HuH-7 (cell line): ENCODE results near the gene REEP6.
"Not testable (repeated sequence)": the region's sequence is repeated elsewhere in the genome, so short reads cannot be mapped to it uniquely, and the experiment has no call there.

Source experiments
- DNase-seq: peaks from one replicate; pipeline ENCODE4 v3.0.0; 2011; ENCODE audit warnings: low spot score

Gene REEP6

DNA sequence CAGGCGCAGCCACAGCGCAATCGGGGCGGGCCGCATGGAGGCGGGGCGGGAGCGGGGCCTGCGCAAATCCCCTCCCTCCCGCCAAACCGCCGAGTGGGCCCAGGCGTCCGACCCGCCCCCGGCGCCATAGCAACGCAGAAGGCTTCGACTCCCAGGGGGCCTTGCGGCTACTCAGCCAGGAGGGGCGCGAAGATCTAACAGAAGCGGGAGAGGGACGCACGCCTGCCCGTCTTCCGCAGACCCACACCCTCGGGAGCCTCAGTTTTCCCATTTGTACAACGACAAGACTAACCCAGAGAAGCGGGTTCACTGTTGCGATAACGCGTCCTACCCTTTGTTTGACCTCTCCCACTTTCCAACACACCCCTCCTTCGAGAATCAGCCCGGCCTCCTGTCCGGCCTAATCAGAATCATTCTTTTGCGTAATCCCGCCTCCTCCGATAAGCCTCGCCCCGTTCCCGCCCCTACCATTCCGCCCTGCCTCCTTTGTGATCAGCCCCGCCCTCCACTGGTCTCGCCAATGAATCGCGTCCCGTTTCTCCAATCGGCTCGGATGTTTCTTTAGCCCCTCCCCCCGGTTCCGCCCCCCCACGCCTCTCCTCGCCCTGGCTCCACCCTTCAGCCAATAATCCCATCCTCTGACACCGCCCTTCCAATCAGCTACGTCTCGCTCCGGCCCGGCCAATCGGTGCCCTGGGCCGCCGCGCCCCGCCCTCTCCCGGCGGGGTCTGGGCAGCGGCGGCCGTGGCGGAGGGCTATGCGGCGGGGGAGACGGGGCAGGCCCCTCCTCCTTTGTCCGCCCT, 469 bp upstream of the REEP6 start, which contains the start of gene PCSK4:
Gene PCSK4 (minus strand): TSS at position 40 of the 803 bp plus-strand sequence. CDS start 4 bp downstream, at position 36.
- peak; percentile 91 for DNase-seq

DNA sequence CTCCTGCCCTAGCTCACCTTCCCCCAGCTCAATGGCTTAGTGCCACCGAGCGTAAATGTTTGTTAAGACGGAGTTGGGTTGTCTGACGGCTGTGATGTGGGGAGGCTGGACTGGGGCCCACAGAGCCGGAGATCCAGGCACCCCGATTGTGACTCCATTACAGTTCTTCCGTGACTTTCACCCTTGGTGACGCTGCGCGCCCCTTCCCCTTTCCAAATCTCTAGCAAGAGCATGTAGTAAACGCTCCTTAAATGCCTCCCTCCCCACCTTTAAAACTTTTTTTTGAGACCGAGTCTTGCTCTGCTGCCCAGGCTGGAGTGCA, 829 bp downstream of the REEP6 start:
- DNase-seq = no peak

DNA sequence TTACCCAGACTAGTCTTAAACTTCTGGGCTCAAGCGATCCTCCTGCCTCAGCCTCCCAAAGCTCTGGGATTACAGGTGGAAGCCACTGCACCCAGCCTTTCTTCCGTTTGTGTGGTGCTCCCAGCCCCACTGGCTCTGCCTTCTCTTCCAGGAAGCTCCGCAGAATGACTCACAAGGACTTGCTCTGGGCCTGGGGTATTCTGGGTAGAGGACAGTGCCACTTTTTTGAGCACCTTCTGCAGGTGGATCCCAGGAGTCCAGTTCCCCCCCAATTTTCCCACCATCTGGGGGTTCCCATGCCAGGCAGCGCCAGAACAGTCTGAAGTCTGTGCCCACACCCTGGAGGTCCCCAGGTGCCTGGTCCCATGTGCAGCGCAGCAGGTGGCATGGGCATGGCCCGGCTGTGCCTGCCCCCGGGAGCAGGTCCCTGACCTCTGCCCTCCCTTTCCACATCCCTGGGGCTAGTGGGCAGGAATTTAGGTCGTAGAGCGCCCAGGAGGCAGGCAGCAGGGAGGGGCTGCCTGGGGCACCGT, 1.6 kb downstream of the REEP6 start:
- no peak for DNase-seq

DNA sequence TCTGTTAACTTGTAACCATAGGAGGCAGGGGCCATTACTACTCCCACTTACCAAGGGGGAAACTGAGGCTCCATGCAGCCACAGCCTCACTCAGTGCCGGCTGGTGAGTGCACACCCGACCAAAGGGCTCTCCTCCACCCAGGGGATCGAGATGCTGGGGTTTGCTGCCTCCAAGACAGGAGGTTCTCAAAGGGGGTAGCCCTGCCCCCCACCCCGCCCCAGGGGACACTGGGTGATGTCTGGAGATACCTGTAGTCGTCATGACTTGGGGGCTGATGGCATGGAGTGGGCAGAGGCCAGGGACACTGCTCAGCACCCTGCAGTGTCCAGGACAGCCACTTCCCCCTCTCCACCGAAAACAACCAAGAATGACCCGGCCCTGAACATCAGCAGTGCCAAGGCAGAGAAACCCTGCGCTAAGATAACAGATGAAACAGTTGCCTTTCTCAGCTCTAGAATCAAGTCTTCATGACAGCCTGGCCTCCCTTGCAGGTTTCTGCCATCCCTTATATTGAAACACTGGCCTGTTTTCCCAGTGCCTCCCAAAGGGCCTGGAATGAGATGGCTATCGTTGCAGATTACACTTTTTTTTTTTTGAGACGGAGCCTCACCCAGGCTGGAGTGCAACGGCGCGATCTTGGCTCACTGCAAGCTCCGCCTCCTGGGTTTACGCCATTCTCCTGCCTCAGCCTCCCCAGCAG, 3.3 kb downstream of the REEP6 start:
- DNase-seq = no peak

DNA sequence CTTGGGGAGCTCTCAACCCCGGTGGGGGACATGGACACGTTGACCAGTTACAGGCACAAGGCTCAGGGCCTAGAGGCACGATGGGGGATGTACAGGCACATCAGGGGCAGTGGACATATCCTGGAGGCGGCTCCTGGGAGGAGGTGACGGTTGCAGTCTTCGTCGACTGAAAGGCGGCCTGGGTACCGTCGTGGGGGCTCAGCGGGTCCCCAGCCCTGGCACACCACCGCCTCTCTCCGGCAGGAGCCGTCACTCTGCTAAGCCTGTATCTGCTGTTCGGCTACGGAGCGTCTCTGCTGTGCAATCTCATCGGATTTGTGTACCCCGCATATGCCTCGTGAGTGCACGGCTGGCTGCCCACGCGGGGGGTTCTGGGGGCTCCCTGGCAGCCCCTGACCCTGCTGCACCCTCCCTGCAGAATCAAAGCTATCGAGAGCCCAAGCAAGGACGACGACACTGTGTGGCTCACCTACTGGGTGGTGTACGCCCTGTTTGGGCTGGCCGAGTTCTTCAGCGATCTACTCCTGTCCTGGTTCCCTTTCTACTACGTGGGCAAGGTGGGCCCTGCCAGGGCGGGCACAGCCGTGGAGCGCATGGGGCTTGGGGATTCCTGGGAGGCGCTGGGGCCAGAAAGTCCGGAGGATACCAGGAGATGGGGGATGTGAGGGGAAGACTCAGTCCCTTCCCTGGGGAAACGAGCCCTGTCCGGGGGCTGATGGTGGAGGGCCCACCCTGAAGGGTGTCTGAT, 4.2 kb downstream of the REEP6 start:
- DNase-seq = no peak

DNA sequence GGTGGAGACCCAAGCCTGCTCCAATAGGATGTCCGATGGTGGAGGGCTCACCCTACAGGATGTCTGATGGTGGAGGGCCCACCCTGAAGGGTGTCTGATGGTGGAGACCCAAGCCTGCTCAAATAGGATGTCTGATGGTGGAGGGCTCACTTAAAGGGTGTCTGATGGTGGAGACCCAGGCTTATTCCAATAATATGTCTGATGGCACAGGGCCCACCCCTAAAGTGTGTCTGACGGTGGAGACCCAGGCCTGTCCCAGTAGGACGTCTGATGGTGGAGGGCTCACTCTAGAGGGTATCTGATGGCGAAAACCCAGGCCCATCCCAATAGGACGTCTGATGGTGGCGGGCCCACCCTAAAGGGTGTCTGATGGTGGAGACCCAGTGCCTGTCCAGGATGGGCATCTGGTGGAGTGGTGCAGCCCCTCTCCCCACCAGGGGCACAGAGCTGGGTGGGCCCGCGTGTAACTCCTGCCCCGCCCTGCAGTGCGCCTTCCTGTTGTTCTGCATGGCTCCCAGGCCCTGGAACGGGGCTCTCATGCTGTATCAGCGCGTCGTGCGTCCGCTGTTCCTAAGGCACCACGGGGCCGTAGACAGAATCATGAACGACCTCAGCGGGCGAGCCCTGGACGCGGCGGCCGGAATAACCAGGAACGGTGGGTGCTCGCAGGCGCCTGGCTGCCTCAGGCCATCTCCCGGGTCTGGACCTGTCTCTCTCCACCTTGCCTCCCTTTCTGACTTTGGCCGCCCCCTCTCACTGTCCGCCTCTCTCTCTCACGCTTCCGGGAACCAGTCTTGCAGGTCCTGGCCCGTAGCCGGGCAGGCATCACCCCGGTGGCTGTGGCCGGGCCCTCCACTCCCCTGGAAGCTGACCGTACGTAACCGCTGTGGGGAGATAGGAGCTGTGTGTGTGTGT, 5.1 kb downstream of the REEP6 start:
- no peak for DNase-seq

DNA sequence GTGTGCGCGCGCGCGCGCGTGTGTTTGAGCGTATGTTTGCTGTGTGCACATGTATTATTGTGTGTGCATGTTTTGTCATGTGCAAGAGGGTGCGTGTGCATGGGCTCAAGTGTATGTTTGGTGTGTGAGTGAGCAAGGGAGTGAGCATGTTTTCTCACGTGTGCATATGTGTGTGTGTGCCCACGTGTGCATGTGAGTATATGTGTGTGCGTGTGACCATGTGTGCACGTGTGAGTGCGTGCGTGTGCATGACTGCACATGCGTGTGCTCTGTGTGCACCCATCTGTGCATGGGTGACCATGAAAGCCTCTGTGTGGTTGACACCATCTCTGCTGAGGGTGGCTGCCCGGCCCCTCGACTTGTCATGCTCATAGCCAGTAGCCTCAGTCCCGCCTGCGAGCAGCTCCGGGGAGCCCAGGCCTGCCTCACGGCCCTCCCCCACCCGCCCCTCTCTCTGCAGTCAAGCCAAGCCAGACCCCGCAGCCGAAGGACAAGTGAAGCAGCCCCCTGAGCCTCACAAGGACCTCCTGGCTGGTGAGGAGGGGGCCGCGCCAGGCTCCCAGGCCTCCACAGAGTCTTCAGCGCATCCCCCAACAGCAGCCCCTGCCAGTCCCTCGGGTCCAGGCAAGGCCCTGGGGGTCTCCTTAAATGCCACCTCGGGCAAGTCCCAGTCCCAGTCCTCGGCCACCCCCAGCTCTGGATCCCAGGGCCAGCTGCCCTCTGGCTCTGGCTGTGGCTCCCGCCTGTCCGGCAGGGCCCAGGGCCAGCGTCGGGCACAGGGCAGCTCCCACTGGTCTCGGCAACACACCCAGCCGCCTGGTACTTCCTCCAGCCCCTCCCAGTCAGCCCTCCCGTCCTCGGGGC, 6.0 kb downstream of the REEP6 start:
- no peak for DNase-seq

DNA sequence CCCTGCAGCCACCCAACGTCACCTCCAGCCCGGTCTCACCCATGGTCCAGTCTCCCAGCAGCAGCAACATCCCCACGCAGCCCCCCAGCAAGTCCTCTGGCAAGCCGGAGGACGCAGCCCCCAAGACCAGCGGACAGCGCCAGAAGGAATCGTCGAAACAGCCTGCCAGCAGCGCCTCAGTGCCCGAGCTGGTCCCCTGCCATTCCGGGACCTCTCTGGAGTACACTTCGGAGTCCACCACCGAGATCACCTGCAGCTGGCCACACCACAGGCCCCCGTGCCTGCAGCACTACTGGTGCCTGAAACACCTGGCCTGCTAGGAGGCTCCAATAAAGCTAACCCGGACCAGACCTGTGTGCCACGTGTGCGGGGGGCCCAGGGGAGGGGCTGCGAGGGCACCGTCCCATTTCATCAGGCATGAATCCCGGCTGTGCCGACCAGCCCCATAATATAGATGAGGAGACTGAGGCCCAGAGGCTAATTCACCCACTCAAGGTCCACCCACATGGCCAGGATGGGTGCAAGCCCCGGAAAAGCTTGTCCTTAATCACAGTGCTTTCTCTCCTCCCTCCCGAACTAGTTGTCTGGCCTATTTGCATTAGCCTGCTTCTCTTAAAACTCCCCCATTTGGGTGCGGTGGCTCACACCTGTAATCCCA, 6.7 kb downstream of the REEP6 start:
- no peak for DNase-seq

DNA sequence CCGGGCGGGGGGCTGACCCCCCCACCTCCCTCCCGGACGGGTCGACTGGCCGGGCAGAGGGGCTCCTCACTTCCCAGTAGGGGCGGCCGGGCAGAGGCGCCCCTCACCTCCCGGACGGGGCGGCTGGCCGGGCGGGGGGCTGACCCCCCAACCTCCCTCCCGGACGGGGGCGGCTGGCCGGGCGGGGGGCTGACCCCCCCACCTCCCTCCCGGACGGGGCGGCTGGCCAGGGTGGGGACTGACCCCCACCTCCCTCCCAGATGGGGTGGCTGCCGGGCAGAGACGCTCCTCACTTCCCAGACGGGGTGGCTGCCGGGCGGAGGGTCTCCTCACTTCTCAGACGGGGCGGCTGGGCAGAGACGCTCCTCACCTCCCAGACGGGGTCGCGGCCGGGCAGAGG, 8.2 kb downstream of the REEP6 start:
- DNase-seq = not testable (repeated sequence)

DNA sequence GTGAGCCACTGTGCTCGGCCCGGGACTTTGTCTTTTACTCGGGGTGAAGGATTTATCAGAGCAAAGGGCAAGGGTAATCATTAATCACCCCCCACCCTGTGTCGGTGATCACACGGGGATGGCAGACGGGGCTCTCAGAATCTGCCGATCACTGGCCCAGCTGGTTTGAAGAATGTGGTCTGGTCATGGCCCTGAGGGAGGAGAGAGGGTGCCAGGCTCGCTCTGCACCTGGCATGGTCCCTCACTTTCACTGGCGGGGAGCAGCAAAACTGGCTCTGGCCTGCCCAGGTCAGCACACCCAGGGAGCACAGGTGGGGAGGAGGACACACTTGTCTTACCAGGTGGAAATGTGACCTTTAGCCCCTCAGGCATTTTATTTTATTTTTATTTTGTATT, 10.2 kb downstream of the REEP6 start:
- no peak for DNase-seq

DNA sequence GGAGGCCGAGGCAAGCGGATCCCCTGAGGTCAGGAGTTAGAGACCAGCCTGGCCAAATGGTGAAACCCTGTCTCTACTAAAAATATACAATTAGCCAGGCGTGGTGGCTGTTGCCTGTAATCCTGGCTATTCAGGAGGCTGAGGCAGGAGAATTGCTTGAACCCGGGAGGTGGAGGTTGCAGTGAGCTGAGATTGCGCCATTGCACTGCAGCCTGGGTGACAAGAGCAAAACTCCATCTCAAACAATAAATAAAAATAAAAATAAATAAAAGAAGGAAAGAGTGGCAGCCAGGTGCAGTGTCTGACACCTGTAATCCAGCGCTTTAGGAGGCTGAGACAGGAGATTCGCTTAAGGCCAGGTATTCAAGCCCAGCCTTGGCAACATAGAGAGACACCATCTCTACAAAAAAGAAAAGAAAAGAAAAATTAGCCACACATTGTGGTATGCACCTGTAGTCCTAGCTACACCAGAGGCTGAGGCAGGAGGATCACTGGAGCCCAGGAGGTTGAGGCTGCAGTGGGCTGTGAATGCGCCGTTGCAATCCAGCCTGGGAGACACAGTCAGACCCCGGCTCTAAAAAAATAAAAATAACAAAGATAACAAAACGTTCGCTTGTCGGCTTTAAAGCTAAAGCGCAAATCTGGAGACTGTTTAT, 11.6 kb downstream of the REEP6 start:
- no peak for DNase-seq

DNA sequence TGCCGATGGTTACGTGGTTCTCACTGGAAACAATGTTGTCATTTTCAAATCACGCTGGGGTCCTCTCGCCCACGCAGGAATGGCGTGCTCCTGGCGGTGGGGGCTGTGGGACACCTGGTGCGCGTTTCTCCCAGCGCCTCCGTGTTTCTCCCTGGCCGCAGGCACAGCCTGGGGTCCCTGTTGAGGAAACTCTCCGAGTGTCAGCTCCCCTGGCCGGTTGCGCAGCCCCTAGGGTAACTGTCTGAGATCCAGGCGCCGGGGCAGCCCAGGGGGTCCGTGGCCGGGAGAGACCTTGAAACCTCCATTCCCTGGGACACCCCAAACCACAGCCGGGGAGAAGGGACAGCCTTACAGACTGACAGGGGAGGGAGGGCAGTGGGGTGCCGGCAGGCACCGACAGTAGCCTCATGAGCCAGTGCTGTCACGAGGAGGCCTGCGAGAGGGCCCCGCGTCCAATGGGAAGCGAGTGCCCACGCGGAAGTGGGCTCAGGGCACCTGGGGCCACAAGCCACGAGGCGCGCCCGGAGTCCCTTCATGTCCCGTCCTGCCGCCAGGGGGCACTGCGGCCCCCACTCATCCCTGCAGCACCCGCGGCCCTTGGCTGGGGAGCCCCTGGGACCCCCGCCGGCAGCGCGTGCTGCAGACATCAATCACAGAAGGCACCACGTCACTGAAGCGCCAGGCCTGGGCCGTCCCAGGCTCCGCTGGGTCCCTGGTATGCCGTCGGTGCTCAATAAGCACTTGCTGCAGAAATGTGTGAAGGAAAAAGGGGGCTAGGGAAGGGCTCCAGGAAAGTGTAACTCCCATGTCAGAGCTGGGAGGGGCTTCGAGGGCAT, 12.3 kb downstream of the REEP6 start:
- peak; percentile 49 for DNase-seq

DNA sequence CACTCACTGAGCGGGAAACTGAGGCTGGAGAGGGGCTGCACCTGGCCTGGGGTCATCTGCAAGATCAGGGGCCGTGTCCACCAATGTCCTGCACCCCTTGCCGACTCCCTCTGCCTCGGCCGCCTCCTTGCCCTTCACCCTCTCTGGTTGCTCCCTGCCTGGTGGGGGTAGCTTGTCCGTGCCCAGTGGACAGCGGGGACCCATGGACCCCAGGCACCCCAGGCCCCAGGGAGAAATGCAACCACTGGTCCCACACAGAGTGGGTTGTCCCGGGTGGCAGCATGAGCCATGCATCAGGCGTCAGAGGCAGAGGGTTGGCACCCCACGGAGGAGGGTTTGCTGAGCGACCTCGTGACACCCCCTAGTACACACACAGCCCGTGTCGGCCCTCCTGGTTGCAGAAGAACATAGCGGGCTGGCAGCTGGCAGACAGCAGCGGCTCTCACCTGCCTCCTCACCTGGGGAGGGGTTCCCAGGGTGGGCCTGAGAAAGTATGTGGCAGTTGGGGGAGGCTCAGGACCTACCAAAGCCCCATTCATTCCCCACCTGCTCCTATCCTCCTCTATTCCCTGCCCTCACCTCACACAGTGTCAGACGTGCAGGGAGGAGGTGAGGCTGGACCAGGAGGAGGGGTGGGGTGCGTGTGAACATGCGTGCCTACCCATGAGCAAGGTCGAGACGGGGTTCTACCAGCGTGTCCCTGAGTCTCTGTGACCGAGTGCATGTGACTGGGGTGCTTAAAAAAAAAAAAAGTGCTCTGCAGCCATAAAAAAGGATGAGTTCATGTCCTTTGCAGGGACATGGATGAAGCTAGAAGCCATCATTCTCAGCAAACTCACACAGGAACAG, 13.2 kb downstream of the REEP6 start:
- DNase-seq = no peak

DNA sequence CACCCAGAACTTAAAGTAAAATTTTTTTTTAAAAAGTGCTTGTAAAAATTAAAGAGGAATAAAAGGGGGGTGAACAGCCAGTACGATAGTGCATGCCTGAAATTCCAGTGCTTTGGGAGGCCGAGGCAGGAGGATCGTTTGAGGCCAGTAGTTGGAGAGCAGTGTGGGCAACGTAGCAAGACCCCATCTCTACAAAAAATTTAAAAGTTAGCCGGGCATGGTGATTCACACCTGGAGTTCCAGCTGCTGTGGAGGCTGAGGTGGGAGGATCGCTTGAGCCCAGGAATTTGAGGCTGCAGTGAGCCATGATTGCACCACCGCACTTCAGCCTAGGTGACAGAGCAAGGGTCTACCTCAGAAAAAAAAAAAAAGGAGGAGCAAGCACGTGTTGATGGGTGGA, 14.0 kb downstream of the REEP6 start:
- no peak for DNase-seq

DNA sequence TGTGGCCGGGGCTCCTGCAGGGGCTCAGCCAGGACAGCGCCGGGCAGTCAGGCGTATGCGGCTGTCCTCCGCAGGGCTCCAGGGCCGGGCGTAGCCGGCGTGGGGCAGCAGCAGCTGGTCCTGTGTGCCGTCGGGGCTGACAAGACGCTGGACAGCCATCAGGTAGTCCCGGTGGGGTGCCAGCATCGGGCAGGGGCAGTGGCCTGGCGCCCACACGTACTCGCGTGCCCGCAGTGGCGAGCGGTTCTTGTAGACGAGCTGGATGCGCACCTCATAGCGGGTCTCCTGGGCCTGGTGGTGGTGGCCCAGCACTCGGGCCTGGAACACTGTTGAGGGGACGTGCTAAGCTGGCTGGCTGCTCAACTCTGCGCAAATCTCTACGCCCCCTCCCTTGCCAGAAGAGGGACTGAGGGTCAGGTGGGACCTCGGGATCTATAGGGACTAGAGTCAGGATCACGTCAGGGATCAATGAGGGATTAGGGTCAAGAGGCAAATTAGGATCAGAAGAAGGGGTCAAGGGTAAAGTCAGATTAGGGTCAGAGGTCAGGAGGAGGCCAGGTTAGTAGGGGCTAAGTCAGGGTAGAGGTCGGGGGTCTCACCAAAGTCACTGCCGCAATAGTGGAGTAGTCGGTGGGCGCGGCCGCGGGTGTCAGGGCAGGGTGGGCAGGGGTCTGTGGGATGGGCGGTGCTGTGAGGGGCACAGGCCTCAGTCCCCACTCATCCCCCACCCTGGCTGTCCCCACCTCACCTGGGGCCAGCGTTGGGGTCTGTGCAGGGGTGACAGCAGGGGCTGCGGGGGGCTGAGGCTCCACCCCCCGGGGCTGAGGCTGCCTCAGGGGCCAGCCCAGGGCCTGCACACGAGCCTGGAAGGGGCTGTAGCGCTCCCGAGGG, 15.3 kb downstream of the REEP6 start:
- no peak for DNase-seq

DNA sequence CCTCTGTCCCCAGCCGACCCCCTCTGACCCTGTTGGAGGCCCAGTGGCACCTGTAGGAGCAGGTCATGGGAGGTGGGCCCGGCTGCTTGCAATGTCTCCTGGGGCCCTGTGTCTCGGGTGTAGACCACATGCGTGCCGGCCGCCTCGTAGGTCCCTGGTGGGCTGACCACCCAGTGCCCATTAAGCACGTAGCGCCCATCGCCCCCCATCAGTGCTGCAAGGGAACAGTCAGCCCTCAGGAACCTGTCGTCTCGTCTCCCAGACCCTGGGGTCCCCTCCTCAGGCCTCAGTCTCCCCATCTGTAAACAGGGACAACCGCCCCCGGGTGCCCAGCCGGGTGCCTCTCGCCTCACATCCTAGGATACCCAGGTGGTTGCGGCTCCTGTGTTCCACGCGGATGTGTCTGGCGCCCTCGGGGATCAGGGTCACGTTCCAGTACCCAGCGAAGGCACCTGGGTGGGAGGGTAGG, 16.2 kb downstream of the REEP6 start:
- no peak for DNase-seq
